ENCODE data around the gene TM9SF4.

DNA sequence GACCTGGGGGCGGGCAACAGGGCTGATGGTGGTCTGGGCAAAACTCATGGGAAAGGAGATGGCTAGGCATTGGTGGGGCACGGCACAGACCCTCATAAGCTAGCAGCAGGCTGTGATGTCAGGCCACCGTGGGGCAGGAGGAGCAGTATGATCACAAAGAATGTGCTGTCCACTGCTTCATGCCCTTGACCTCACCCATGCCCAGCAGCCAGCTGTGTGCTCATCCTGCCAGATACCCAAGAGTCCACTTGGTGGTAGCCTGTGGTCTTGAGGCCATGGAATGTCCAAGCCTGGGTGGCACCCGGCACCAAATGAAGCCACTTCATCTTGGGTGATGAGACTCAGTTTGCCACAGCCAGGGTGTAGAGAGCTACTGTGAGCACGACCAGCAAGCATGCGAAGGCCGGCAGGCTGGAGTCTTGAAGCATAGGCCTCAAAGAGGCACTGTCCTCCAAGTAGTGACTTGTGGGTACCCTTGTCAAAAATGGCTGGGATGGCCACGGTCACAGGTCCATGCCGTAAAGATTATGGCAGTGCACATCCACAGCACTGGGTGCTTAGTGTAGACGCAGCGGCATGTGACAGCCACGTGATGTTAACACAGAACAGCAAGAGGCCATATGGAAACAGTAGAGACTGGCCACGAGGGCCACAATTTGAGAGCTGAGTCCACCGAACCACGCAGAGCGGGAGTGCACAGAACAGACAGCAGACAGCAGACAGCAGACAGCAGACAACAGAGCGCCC lies 79.0 kb downstream of the TM9SF4 start:
- no peak for TF ChIP-seq EZH2 (IDR thresholded peaks at IDR 0.05; ENCODE audit: insufficient read depth, poor library complexity, severe bottlenecking)
- TF ChIP-seq EZH2phosphoT487 (IDR thresholded peaks at IDR 0.05; ENCODE audit: insufficient read depth, low read depth) = no peak
